Sigmoid colon (tissue), 4 donors: ENCODE measurements around the gene JAG2.

Experiments
- POLR2A ChIP-seq, 2 donors: fragments of 450-650 bp; IDR thresholded peaks; one replicate each; pipeline ENCODE4 v1.6.1; 2016; ENCODE audit warnings: antibody characterized with exemption in 2 of 2, mild to moderate bottlenecking in 2 of 2, moderate library complexity in 2 of 2
- POLR2AphosphoS5 ChIP-seq, 4 donors: sonication (generic); formaldehyde crosslinking; IDR thresholded peaks; one replicate each; pipeline ENCODE4 v1.6.1; 2017; ENCODE audit warnings: antibody characterized with exemption in 4 of 4

DNA sequence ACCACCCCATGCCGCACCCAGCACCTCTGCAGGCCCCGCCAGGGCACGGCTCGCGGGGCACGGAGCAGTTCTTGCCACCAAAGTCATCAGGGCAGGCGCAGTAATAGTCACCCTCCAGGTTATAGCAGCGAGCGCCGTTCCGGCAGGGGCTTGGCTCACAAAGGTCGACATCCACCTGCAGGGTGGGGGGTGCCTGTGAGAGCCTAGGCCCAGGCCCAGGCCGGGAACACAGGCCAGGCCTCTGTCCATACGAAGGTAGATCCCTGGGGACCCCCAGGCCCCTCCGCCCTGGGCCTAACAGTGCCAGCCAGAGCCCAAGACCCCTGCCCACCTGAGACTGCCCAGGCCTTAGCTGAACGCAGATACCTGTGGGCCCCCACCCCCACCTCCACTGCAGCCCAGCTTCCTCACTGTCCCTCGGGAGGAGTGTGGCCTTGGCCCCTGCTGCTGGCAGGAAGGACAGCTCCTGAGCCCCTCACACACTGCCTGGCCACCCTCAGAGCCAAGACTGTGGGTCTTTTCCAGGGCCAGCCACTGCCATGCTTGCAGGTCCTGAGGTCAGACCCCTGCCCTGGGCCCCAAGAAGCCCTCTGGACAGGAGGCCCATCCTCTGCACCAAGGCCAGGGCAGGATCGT lies 19.3 kb downstream of the JAG2 start:
- TF ChIP-seq POLR2A (IDR thresholded peaks at IDR 0.05) (no peak), POLR2AphosphoS5 (IDR thresholded peaks at IDR 0.05) (no peak)
